Endodermal cell (in vitro differentiated cells): ENCODE data around the gene ZMYND8. TPM values are rescaled to one million over a fixed set of nuclear protein-coding genes. Genes with fewer than 3 reads are reported as not detected.

ENCODE experiments used
- DNase-seq: peaks from one replicate; pipeline ENCODE4 v3.0.0-alpha.2; 2017
- H3K27ac ChIP-seq: 2 replicates; pipeline ENCODE4 v1.5.1; 2013; ENCODE audit warnings: mild to moderate bottlenecking, low read depth, low read length, moderate library complexity
- H3K27me3 ChIP-seq: 2 replicates; pipeline ENCODE4 v1.6.1; 2013; ENCODE audit warnings: mild to moderate bottlenecking, low read length, moderate library complexity; ENCODE audit not compliant: insufficient read depth, control insufficient read depth, poor library complexity, severe bottlenecking
- H3K36me3 ChIP-seq: 2 replicates; pipeline ENCODE4 v1.7.0; 2013; ENCODE audit warnings: mild to moderate bottlenecking, low read length, moderate library complexity; ENCODE audit not compliant: control insufficient read depth, insufficient read depth
- H3K4me1 ChIP-seq: one replicate; pipeline ENCODE4 v1.7.0; 2013; ENCODE audit warnings: low read length; ENCODE audit not compliant: control insufficient read depth, insufficient read depth
- H3K4me3 ChIP-seq: 2 replicates; pipeline ENCODE4 v1.5.1; 2013; ENCODE audit warnings: mild to moderate bottlenecking, low read length, moderate library complexity
- H3K9ac ChIP-seq: 2 replicates; pipeline ENCODE4 v1.6.1; 2013; ENCODE audit warnings: mild to moderate bottlenecking, low read length, moderate library complexity; ENCODE audit not compliant: poor library complexity, severe bottlenecking; ENCODE audit errors: extremely low read depth
- H3K9me3 ChIP-seq: 2 replicates; pipeline ENCODE4 v1.6.1; 2013; ENCODE audit warnings: mild to moderate bottlenecking, low read length, moderate library complexity; ENCODE audit not compliant: control insufficient read depth
- H3K27ac Mint-ChIP-seq: 2 replicates; pipeline ENCODE4 v1.8.0; 2020; ENCODE audit warnings: mixed read lengths
- H3K27me3 Mint-ChIP-seq: 2 replicates; pipeline ENCODE4 v1.8.0; 2021; ENCODE audit warnings: mild to moderate bottlenecking, mixed read lengths; ENCODE audit not compliant: insufficient read depth
- H3K36me3 Mint-ChIP-seq: 2 replicates; pipeline ENCODE4 v1.8.0; 2020; ENCODE audit warnings: low read depth, mixed read lengths
- H3K4me1 Mint-ChIP-seq: 2 replicates; pipeline ENCODE4 v1.8.0; 2020; ENCODE audit warnings: mixed read lengths
- H3K4me3 Mint-ChIP-seq: 2 replicates; pipeline ENCODE4 v1.8.0; 2020; ENCODE audit warnings: mild to moderate bottlenecking, moderate library complexity, mixed read lengths
- H3K9me3 Mint-ChIP-seq: 2 replicates; pipeline ENCODE4 v1.8.0; 2020; ENCODE audit warnings: mild to moderate bottlenecking, mixed read lengths
- CTCF ChIP-seq: fragments of 200-600 bp; sonication (generic); conservative IDR thresholded peaks from 2 replicates; pipeline ENCODE4 v1.5.0; 2021; ENCODE audit warnings: antibody characterized with exemption, mild to moderate bottlenecking
- WGBS, 2 experiments: methylation state at CpG; one replicate each; pipeline versions ENCODE4 v1.1.5 to v1.1.7; 2013; ENCODE audit warnings: missing lambda C conversion rate in 2 of 2, mixed read lengths in 1 of 2; ENCODE audit not compliant: insufficient coverage in 1 of 2, insufficient read length in 1 of 2; 5-methylcytosine and 5-hydroxymethylcytosine counted together
- total RNA-seq, 2 donors: library from RNA; stranded (reverse); fragmentation: NEBNext Ultra II Directional in 1 of 2; extraction: Animal tissue kit (Norgen Biotek cat#: 25700) in 1 of 2; gene quantifications; 2 replicates in 1 of 2; 3 replicates in 1 of 2; pipeline ENCODE4 v1.2.1, GENCODE V29; 2021

ZMYND8 gene
- total RNA-seq, 2 donors from 2014 or later = 85.0 to 99.9 TPM

- Histone ChIP-seq H3K9me3 (no peaks in the 10 kb centered on the region), H3K27me3 (no peaks in the 10 kb centered on the region), H3K4me1 (no peaks in the 10 kb centered on the region), H3K27ac (no peak overlapping the region), H3K36me3 (peaks cover 92% of the 10 kb centered on the region), H3K9ac (no peak overlapping the region), H3K4me3 (no peak overlapping the region)
- no peaks in the 10 kb centered on the region for H3K27me3 Mint-ChIP-seq
- no peak overlapping the region for H3K4me3 Mint-ChIP-seq
- DNase-seq = no peak
- H3K27ac Mint-ChIP-seq = no peak overlapping the region
- no peaks in the 10 kb centered on the region for H3K9me3 Mint-ChIP-seq
- TF ChIP-seq CTCF = no peak
- peaks cover 9% of the 10 kb centered on the region for H3K4me1 Mint-ChIP-seq
- peaks cover 84% of the 10 kb centered on the region for H3K36me3 Mint-ChIP-seq
- WGBS, 2 experiments = 95 to 100% methylated on average over 2 to 4 of the region's 4 CpGs
Measured at GRCh38 chr20:47285189-47285588, 71.3 kb downstream of the ZMYND8 start.

GRCh38 chr20:47284373-47284772, 72.1 kb downstream of the ZMYND8 start:
- TF ChIP-seq CTCF = no peak
- H3K27ac Mint-ChIP-seq = no peak overlapping the region
- peaks cover 92% of the 10 kb centered on the region for H3K36me3 ChIP-seq

GRCh38 chr20:47283411-47283810, 73.1 kb downstream of the ZMYND8 start:
- no peak overlapping the region for H3K4me3 Mint-ChIP-seq
- H3K27me3 Mint-ChIP-seq = no peaks in the 10 kb centered on the region
- no peaks in the 10 kb centered on the region for H3K9me3 Mint-ChIP-seq
- H3K27ac Mint-ChIP-seq = peak overlapping the region; percentile 53
- Histone ChIP-seq H3K36me3 (peaks cover 93% of the 10 kb centered on the region), H3K4me1 (no peaks in the 10 kb centered on the region), H3K27me3 (no peaks in the 10 kb centered on the region), H3K9me3 (no peaks in the 10 kb centered on the region), H3K9ac (no peak overlapping the region), H3K27ac (no peak overlapping the region), H3K4me3 (no peak overlapping the region)
- H3K4me1 Mint-ChIP-seq = peaks cover 9% of the 10 kb centered on the region
- 98% methylated on average over 3 of the region's 3 CpGs; no CpG with 5 or more reads in 1 of the 2 experiments for WGBS, 2 experiments
- TF ChIP-seq CTCF = no peak
- peaks cover 88% of the 10 kb centered on the region for H3K36me3 Mint-ChIP-seq
- DNase-seq = no peak

More at GRCh38 chr20:47284373-47284772, 72.1 kb downstream of the ZMYND8 start:
- Histone ChIP-seq H3K4me3 (no peak overlapping the region), H3K9ac (no peak overlapping the region), H3K27me3 (no peaks in the 10 kb centered on the region), H3K27ac (no peak overlapping the region), H3K9me3 (no peaks in the 10 kb centered on the region), H3K4me1 (no peaks in the 10 kb centered on the region)
- 96 to 98% methylated on average over 5 of the region's 5 CpGs for WGBS, 2 experiments
- H3K27me3 Mint-ChIP-seq = no peaks in the 10 kb centered on the region
- no peak overlapping the region for H3K4me3 Mint-ChIP-seq
- H3K4me1 Mint-ChIP-seq = peaks cover 9% of the 10 kb centered on the region
- H3K9me3 Mint-ChIP-seq = no peaks in the 10 kb centered on the region
- no peak for DNase-seq
- peaks cover 84% of the 10 kb centered on the region for H3K36me3 Mint-ChIP-seq
